ENCODE measurements around the gene CCDC124. TPM values are rescaled to one million over a fixed set of nuclear protein-coding genes. Genes with fewer than 3 reads are reported as not detected.
"Not testable (repeated sequence)": the region's sequence is repeated elsewhere in the genome, so short reads cannot be mapped to it uniquely, and the experiment has no call there.

Gene CCDC124
- total RNA-seq (2014; rRNA removed; shearing (Covaris generic)): 32.3 and 45.4 TPM in 2 replicates
- 31.4 and 36.7 TPM in 2 replicates for polyA plus RNA-seq (2014; cell fraction: nucleus; rRNA removed)

GRCh38 chr19:17932485-17933338 lies at the start of gene CCDC124:
Gene CCDC124, plus strand, starts transcription at chr19:17933015. Its CDS starts 3,406 bp downstream, at chr19:17936421.
- peak; percentile 85 for DNase-seq (ENCODE audit: extremely low read depth, low read depth)

- no peak for DNase-seq (ENCODE audit: extremely low read depth, low read depth)
These were observed 49.0 kb upstream of the CCDC124 start for GRCh38 chr19:17883627-17884410.

GRCh38 chr19:17886515-17886914 lies 46.3 kb upstream of the CCDC124 start:
- no peak for DNase-seq (ENCODE audit: extremely low read depth, low read depth)

- DNase-seq (ENCODE audit: extremely low read depth, low read depth): not testable (repeated sequence)
These were observed 45.6 kb upstream of the CCDC124 start for GRCh38 chr19:17887221-17887620.

GRCh38 chr19:17888260-17888659 lies 44.6 kb upstream of the CCDC124 start:
- DNase-seq (ENCODE audit: extremely low read depth, low read depth): no peak

GRCh38 chr19:17889609-17890214 lies 43.1 kb upstream of the CCDC124 start:
- peak; percentile 39 for DNase-seq (ENCODE audit: extremely low read depth, low read depth)

- no peak for DNase-seq (ENCODE audit: extremely low read depth, low read depth)
These were observed 39.0 kb upstream of the CCDC124 start for GRCh38 chr19:17893766-17894165.

GRCh38 chr19:17902701-17903100 lies 30.1 kb upstream of the CCDC124 start:
- no peak for DNase-seq (ENCODE audit: extremely low read depth, low read depth)

- no peak for DNase-seq (ENCODE audit: extremely low read depth, low read depth)
These were observed 24.6 kb upstream of the CCDC124 start for GRCh38 chr19:17908244-17908643.

- DNase-seq (ENCODE audit: extremely low read depth, low read depth): no peak
These were observed 23.6 kb upstream of the CCDC124 start for GRCh38 chr19:17909003-17909732.

GRCh38 chr19:17910791-17911360 lies 21.9 kb upstream of the CCDC124 start:
- no peak for DNase-seq (ENCODE audit: extremely low read depth, low read depth)

- no peak for DNase-seq (ENCODE audit: extremely low read depth, low read depth)
These were observed 16.7 kb upstream of the CCDC124 start for GRCh38 chr19:17915940-17916593.

- DNase-seq (ENCODE audit: extremely low read depth, low read depth): not testable (repeated sequence)
These were observed 14.7 kb upstream of the CCDC124 start for GRCh38 chr19:17918151-17918550.

- not testable (repeated sequence) for DNase-seq (ENCODE audit: extremely low read depth, low read depth)
These were observed 13.7 kb upstream of the CCDC124 start for GRCh38 chr19:17919122-17919521.

- DNase-seq (ENCODE audit: extremely low read depth, low read depth): no peak
These were observed 12.3 kb upstream of the CCDC124 start for GRCh38 chr19:17920527-17920926.

GRCh38 chr19:17922138-17922537 lies 10.7 kb upstream of the CCDC124 start:
- DNase-seq (ENCODE audit: extremely low read depth, low read depth): no peak

- no peak for DNase-seq (ENCODE audit: extremely low read depth, low read depth)
These were observed 6.8 kb upstream of the CCDC124 start for GRCh38 chr19:17926044-17926443.

- no peak for DNase-seq (ENCODE audit: extremely low read depth, low read depth)
These were observed 3.8 kb upstream of the CCDC124 start for GRCh38 chr19:17929056-17929455.

GRCh38 chr19:17931532-17932191 lies 1.2 kb upstream of the CCDC124 start:
- no peak for DNase-seq (ENCODE audit: extremely low read depth, low read depth)
